ENCODE data around the gene EGFL6. TPM values are rescaled to one million over a fixed set of nuclear protein-coding genes. Genes with fewer than 3 reads are reported as not detected.
A peak's percentile ranks its signal among the peaks of the same experiment; 100 is the strongest.

The EGFL6 gene
- total RNA-seq, 1 donor from 2014 or later = not detected

DNA sequence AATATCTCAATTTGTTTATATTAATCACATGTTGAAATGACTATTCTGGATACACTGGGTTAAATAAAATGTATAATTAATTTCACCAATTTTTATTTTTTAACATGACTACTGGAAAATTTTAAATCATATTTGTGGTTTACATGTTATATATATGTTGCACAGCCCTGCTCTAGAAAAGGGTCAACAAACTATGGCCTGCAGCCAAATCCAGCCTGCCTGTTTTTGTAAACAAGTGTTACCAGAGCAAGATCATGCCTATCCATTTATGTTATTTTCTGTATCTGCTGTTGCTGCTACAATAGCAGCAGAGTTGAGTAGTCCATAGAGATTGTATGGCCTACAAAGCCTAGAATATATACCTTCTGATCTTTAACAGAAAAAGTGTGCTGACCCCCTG lies 84.7 kb downstream of the EGFL6 start:
- POLR2A ChIA-PET = interaction anchor here (1.1 to 2.0 kb wide), 5 partner anchors 35 to 98 kb away, joined by 4 to 12 read pairs (median 5); partner anchors contain the start of genes OFD1, RAB9A and TRAPPC2
- Mint-ChIP-seq H3K4me1 (peaks cover 19% of the 10 kb centered on the region), H3K4me3 (peak overlapping the region; percentile 11), H3K27me3 (no peaks in the 10 kb centered on the region), H3K36me3 (ENCODE audit: low read depth) (peaks cover 18% of the 10 kb centered on the region), H3K9me3 (no peaks in the 10 kb centered on the region), H3K27ac (peak overlapping the region; percentile 91)
- CTCF ChIA-PET = interaction anchor here (1.4 kb wide), 1 partner anchor 80 kb away, joined by 4 read pairs; the partner anchor contains the start of genes OFD1 and TRAPPC2
- ATAC-seq (ENCODE audit: low read depth) = no peak
- TF ChIP-seq, protein P1, sequence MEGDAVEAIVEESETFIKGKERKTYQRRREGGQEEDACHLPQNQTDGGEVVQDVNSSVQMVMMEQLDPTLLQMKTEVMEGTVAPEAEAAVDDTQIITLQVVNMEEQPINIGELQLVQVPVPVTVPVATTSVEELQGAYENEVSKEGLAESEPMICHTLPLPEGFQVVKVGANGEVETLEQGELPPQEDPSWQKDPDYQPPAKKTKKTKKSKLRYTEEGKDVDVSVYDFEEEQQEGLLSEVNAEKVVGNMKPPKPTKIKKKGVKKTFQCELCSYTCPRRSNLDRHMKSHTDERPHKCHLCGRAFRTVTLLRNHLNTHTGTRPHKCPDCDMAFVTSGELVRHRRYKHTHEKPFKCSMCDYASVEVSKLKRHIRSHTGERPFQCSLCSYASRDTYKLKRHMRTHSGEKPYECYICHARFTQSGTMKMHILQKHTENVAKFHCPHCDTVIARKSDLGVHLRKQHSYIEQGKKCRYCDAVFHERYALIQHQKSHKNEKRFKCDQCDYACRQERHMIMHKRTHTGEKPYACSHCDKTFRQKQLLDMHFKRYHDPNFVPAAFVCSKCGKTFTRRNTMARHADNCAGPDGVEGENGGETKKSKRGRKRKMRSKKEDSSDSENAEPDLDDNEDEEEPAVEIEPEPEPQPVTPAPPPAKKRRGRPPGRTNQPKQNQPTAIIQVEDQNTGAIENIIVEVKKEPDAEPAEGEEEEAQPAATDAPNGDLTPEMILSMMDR (IDR thresholded peaks at IDR 0.05) = no peak
- DNase-seq = no peak
- intact Hi-C loops (cut with micrococcal nuclease) = loop anchor here (5.0 kb wide), 2 partner anchors 562 to 862 kb away; partner anchors contain the start of gene PRPS2

DNA sequence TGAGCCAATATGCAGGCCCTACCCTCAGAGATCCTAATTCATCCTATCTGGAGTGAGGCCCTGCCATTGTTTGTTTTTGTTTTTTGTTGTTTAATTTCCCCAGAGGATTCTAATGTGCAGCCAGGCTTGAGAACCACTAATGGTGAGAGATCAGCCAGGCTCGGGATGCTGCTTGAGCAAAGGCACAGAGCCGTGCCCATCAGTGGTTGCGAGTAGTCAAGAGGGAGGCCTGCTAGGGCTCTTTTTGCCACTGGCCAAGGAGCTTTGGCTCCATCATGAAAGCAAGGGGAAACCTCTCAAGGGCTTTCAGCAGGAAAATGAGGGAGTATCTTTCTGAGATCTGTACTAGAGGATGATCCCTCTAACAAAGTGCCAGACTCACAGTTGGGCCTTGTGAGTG lies 86.3 kb downstream of the EGFL6 start:
- intact Hi-C loops (cut with micrococcal nuclease) = no loop called here
- Mint-ChIP-seq H3K9me3 (no peaks in the 10 kb centered on the region), H3K36me3 (ENCODE audit: low read depth) (peaks cover 25% of the 10 kb centered on the region), H3K27ac (no peak overlapping the region), H3K27me3 (no peaks in the 10 kb centered on the region), H3K4me1 (peaks cover 20% of the 10 kb centered on the region), H3K4me3 (no peak overlapping the region)
- DNase-seq = no peak
- ChIA-PET CTCF (no interaction called here), POLR2A (interaction anchor here (1.0 kb wide), 1 partner anchor 32 kb away, joined by 3 read pairs; no protein-coding TSS in a partner anchor)
- ATAC-seq (ENCODE audit: low read depth) = no peak
- TF ChIP-seq, protein P1 (IDR thresholded peaks at IDR 0.05) = no peak

DNA sequence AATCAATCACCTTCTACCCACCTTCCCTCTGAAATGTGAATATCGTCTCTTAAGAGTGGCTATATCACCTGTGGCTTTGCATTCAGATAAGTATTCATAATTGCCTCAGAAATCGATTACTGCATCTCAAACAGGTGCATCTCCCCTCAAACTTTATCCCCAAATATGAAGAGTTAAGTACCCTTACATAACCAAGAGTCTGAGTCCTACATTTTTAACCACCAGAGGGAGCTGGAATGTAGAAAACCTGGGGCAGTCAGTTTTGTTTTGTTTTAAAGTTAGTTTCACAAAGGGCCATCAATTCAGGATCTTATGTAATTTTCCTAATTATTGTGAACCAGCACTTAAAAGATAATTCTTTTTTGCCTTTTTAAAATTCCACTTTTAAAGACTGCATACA lies 89.2 kb downstream of the EGFL6 start:
- Mint-ChIP-seq H3K9me3 (no peaks in the 10 kb centered on the region), H3K27ac (peak overlapping the region; percentile 46), H3K4me1 (peaks cover 14% of the 10 kb centered on the region), H3K36me3 (ENCODE audit: low read depth) (peaks cover 41% of the 10 kb centered on the region), H3K4me3 (no peak overlapping the region), H3K27me3 (no peaks in the 10 kb centered on the region)
- DNase-seq (no peak), ATAC-seq (ENCODE audit: low read depth) (peak; percentile 37)
- TF ChIP-seq, protein P1 (IDR thresholded peaks at IDR 0.05) = no peak
- intact Hi-C loops (cut with micrococcal nuclease) = loop anchor here (1.0 to 2.0 kb wide), 5 partner anchors 31 to 374 kb away; partner anchors contain the start of genes OFD1, RAB9A and TRAPPC2
- POLR2A ChIA-PET = interaction anchor here (1.0 kb wide), 1 partner anchor 76 kb away, joined by 5 read pairs; the partner anchor contains the start of genes OFD1 and TRAPPC2
- CTCF ChIA-PET = interaction anchor here (1.2 to 1.7 kb wide), 3 partner anchors 28 to 373 kb away, joined by 3 to 6 read pairs (median 4); no protein-coding TSS in a partner anchor

DNA sequence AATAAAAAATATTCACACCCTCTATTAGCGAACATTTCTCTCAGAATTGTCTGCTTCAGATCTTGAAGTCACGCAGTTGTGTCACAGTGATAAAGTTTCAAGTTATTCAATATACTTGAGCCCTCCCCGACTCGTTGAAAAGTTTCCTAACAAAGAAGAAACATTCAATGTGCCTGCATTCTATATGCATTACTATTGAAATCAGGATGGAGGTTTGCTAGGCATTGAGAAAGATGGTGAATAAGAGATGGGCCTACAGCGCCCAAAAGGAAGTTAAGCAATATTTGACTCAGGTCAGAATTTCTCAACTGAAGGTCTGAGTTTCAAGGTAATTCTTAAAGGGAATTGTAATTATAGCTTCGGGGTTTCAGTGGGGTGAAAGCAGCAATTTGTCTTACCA lies 89.7 kb downstream of the EGFL6 start:
- H3K27ac Mint-ChIP-seq = peak overlapping the region; percentile 46
- no peak for ATAC-seq (ENCODE audit: low read depth)
- no peak for DNase-seq
- intact Hi-C loops (cut with micrococcal nuclease) = loop anchor here (2.0 kb wide), 1 partner anchor 194 kb away; no protein-coding TSS in a partner anchor
- H3K4me3 Mint-ChIP-seq = no peak overlapping the region
- peaks cover 46% of the 10 kb centered on the region for H3K36me3 Mint-ChIP-seq (ENCODE audit: low read depth)
- TF ChIP-seq, protein P1 (IDR thresholded peaks at IDR 0.05) = no peak
- H3K27me3 Mint-ChIP-seq = no peaks in the 10 kb centered on the region
- peaks cover 14% of the 10 kb centered on the region for H3K4me1 Mint-ChIP-seq
- H3K9me3 Mint-ChIP-seq = no peaks in the 10 kb centered on the region
- CTCF ChIA-PET = interaction anchor here (0.6 to 1.7 kb wide), 5 partner anchors 28 to 372 kb away, joined by 3 to 6 read pairs (median 4); partner anchors contain the start of genes OFD1 and TRAPPC2
- POLR2A ChIA-PET = interaction anchor here (0.6 to 1.0 kb wide), 3 partner anchors 28 to 75 kb away, joined by 3 to 5 read pairs (median 3); partner anchors contain the start of genes OFD1, RAB9A and TRAPPC2

DNA sequence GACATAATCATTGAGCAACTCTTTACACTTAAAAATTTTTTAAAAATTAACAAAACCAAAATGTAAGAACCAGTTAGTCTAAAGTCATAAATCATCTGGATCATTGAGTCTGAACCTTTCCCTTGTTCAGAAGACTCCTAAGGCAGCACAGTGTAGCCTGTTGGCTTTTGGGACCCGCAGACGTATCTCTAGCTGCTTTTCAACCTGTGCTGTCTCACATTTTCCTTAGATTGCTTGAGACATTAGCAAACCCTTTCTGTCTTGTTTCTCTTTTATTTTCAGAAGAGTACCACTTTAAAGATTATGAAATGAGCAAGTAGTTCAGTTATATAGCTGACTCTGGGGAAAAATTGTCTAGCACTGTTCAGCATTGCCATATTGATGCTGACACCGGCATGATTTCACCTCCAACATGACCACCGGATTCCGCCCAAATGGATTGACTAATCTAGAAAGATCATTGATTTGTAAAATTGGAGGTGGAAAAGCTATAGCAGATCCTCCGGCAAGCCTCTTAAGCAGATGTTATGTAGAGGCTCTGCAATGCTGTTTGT lies 92.4 kb downstream of the EGFL6 start:
- TF ChIP-seq, protein P1 (IDR thresholded peaks at IDR 0.05) = no peak
- ChIA-PET POLR2A (interaction anchor here (1.0 to 1.4 kb wide), 2 partner anchors 27 to 368 kb away, joined by 3 read pairs; partner anchors contain the start of genes GEMIN8 and RAB9A), CTCF (no interaction called here)
- Mint-ChIP-seq H3K9me3 (no peaks in the 10 kb centered on the region), H3K4me1 (peaks cover 8% of the 10 kb centered on the region), H3K27ac (no peak overlapping the region), H3K36me3 (ENCODE audit: low read depth) (peaks cover 45% of the 10 kb centered on the region), H3K4me3 (no peak overlapping the region), H3K27me3 (no peaks in the 10 kb centered on the region)
- no peak for ATAC-seq (ENCODE audit: low read depth)
- no peak for DNase-seq
- intact Hi-C loops (cut with micrococcal nuclease) = no loop called here

All from activated B cell treated with CpG ODN at 0.5 μM for 24 hours (primary cell).